Activated T-helper 9 cell treated with anti-CD3 and anti-CD28 coated beads, Interleukin-2, amount 50 U/mL, for 16 hours (primary cell): Measurements from ENCODE around the gene ADGRD1.
"Not testable (repeated sequence)": the region's sequence is repeated elsewhere in the genome, so short reads cannot be mapped to it uniquely, and the experiment has no call there.

ENCODE experiments used
- DNase-seq: peaks from one replicate; pipeline ENCODE4 v3.0.0-alpha.2; 2020; ENCODE audit warnings: low read depth

The ADGRD1 gene

GRCh38 chr12:130953771-130954543 lies at the start of gene ADGRD1:
TSS of gene ADGRD1 (plus strand) at chr12:130953907. CDS start at chr12:130954466, 559 bp downstream.
- no peak for DNase-seq

GRCh38 chr12:130904064-130904463 lies 49.6 kb upstream of the ADGRD1 start:
- DNase-seq = no peak

- not testable (repeated sequence) for DNase-seq
Observed at GRCh38 chr12:130904936-130905455, 48.7 kb upstream of the ADGRD1 start.

GRCh38 chr12:130909111-130909510 lies 44.6 kb upstream of the ADGRD1 start:
- DNase-seq = no peak

- no peak for DNase-seq
Observed at GRCh38 chr12:130911193-130911592, 42.5 kb upstream of the ADGRD1 start.

- no peak for DNase-seq
Observed at GRCh38 chr12:130911933-130912332, 41.8 kb upstream of the ADGRD1 start.

- DNase-seq = no peak
Observed at GRCh38 chr12:130916241-130916911, 37.3 kb upstream of the ADGRD1 start.

- no peak for DNase-seq
Observed at GRCh38 chr12:130917607-130918006, 36.1 kb upstream of the ADGRD1 start.

- DNase-seq = no peak
Observed at GRCh38 chr12:130919086-130919485, 34.6 kb upstream of the ADGRD1 start.

- no peak for DNase-seq
Observed at GRCh38 chr12:130920119-130920703, 33.5 kb upstream of the ADGRD1 start.

- DNase-seq = no peak
Observed at GRCh38 chr12:130920723-130921381, 32.9 kb upstream of the ADGRD1 start.

- DNase-seq = no peak
Observed at GRCh38 chr12:130922511-130922953, 31.2 kb upstream of the ADGRD1 start.

GRCh38 chr12:130924966-130925665 lies 28.6 kb upstream of the ADGRD1 start:
- no peak for DNase-seq

- no peak for DNase-seq
Observed at GRCh38 chr12:130925666-130926015, 28.1 kb upstream of the ADGRD1 start.

GRCh38 chr12:130929363-130929762 lies 24.3 kb upstream of the ADGRD1 start:
- no peak for DNase-seq

- DNase-seq = no peak
Observed at GRCh38 chr12:130932061-130932930, 21.4 kb upstream of the ADGRD1 start.

GRCh38 chr12:130933269-130933995 lies 20.3 kb upstream of the ADGRD1 start:
- DNase-seq = no peak

- no peak for DNase-seq
Observed at GRCh38 chr12:130934753-130935152, 19.0 kb upstream of the ADGRD1 start.

GRCh38 chr12:130936561-130936960 lies 17.1 kb upstream of the ADGRD1 start:
- no peak for DNase-seq

GRCh38 chr12:130937063-130937462 lies 16.6 kb upstream of the ADGRD1 start:
- no peak for DNase-seq
